NCI-H82 (cell line): Measurements from ENCODE around the gene IGF1R.

ENCODE experiments used
- DNase-seq: peaks from one replicate; lab custom pipeline; 2025; lab: John Stamatoyannopoulos, UW

The IGF1R gene

DNA sequence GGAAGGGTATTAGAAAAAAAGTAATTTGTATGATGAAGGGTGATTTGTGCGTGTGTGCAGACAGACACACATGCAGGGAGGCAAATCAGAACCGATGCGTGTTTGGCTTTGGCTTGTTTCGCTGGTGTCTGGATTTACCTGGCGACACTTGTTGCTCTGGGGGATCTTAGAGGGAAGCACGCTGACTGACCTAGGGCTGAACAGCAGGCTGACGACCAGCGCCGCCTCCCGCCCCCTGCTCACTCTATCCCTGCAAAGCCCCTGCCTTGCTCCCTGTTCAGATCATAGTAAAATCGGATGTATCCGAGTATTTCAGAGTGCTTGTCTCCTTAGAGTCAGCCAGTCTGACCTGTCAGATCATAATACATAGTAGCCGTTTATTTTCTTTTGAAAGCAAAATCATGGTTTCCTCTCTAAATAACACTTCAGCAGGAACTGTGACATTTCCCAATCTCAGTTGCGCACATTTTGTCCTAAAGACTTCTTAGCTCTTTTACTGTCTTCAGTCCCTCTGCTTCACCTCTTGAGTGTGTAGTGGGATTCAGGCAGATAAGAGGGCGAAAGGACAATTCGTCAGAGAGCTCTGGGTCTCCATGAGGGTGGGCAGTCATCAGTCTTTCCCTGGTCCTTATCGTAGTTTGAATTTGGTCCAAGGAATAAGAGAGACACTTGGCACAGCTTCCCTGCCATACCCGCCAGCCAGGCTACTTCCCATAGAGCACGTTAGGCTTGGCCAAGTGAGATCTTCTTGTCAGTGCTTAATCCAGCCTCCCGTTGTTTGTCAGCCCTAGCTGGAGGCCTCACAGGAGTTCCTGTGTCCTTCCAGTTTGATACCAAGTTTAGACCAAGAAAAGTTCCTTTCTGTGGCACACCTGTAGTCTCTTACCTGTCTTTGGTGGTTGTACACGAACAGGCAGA, 261.9 kb downstream of the IGF1R start:
- no peak for DNase-seq

DNA sequence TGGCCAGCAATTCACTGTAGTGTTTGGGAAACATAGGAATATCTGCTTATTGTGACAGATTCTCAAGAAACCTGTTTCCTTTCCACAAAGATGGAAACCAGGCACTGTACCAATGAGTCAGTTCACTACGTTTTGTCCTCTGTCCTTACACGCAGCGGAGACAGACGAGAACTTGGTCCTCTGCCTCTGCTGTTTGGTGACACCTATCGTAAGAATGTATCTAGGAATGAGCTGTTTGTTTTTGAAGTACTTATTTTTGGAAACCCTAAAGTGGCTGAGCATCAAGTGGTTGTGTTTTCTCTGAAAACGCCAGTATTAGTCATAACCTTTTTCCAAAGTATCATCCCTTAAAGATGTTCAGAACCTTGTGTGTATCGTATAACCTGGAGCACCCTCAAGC, 266.3 kb downstream of the IGF1R start:
- no peak for DNase-seq

DNA sequence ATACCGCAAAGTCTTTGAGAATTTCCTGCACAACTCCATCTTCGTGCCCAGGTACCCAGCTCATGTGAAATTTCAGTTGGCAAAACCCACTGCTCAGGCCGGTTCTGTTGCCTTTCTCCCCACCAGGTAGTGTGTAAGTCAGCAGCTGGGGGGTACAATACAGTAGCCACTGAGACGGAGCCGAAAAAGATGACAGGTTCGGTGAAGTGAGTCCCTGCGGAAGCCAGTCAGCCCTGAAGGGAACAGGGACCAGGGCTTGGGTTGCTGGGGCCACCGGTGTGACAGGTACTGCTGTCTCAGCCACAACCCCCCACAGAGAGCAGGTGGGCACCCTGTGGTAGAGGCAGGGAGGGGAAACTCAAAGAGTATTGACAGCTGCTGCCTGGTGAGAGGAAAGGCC, 268.5 kb downstream of the IGF1R start:
- DNase-seq, result no peak

DNA sequence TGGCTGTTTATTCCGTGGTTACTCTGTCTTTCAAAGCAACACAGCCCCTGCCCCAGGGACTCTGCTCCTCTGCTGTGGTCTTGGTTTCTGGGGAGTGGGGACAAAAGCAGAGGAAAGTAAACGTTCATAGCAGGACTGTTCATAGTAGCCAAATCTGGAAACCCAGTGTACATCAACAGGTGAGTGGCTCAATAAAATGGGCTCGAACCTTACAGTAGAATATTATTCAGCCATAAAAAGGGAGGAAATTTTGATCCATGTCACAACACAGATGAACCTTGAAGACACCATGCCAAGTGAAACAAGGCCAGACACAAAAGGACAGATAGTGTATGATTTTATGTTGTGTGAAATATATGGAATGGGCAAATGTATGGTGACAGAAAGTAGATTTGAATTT, 269.1 kb downstream of the IGF1R start:
- no peak for DNase-seq

DNA sequence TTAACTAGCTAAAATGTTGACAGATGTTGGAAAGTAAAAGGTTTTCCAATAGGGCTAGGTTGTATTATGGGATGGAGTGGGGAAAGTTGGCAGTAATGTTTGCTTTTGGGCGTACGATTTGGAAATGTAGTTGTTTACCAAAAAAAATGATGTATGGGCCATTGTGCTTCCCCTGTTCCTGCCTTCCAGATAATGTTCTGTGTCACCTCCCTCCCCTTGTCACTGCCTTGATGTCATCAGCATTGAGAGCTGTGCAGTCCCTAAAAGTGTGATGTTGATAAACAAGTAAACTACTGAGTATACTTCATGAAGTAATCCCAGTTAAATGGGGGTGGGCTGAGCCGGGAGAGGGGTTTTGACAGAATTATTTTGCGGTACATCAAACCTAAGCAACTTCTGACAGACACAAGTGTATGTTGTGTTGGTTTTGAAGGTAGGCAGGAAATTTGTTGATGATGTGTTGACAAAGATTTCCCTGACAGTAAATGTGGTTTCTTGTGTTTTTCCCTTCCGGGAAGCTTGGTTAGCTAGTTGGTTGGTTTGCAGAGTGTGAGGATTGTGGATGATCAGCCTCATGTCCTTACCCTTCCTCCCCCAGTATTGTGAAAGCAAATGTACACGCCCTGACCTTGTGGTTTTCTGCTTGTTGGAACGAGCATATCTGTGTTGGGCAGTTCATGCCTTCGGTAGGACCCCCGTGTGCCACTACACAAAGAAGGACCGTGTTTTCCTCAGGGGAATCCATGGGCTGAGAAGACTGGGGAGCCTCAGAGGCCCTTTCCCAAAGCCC, 271.9 kb downstream of the IGF1R start:
- DNase-seq, result no peak

DNA sequence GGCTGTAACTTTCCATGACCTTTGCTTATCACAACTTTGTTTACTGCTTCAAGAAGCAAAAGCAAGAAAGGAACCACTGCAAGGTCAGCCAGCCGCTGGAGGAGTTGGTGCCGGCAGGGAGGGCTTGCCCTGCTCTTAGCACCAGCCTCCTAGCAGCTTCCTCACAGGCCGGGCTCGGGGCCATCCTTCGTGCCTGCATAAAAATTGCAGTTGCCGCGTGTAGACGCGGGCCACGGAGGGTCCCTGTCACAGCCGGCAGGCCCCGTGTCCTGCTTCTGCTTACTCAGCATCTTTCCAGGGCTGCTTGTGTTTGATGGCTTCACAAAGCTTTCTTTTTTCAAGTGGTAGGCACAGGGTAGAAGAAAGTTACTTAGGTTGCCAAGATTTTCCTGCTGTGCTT, 274.8 kb downstream of the IGF1R start:
- DNase-seq, result no peak

DNA sequence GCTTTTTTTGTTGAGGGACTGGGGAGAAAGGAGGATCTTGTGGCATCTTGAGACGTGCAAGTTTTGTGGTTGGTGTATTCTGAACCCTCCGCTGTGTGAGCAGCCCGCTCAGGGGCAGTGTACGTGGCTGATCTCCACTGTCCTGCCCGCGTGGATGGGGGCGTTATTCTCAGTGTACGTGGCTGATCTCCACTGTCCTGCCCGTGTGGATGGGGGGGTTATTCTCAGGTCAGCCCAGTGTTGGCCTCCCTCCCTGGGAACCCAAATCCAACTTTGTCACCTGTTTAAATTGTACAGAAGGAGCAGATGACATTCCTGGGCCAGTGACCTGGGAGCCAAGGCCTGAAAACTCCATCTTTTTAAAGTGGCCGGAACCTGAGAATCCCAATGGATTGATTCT, 275.2 kb downstream of the IGF1R start:
- no peak for DNase-seq

DNA sequence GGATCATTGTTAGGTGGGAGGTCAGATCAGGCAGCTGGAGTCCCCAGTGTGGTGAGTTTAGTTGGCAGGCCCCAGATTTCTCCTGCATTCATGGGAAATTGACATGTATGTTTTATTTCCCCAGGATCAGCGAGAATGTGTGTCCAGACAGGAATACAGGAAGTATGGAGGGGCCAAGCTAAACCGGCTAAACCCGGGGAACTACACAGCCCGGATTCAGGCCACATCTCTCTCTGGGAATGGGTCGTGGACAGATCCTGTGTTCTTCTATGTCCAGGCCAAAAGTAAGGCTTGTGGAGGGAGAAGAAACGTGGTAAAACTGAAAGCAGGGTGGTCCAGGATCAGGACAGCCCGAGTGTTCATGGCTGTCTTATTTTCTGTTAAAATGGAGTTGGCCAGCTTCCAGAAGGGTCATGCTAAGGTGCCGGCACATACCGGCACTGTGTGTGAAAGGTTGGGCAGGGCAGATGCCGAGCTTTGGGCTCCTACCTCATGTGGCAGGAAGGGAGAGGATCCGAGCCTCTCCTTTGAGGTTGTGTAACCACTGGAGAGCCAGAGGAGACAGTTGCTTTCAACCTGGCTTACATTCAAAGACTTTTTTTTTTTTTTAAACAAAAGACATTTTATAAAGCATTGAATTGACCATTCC, 276.2 kb downstream of the IGF1R start:
- DNase-seq, result no peak

DNA sequence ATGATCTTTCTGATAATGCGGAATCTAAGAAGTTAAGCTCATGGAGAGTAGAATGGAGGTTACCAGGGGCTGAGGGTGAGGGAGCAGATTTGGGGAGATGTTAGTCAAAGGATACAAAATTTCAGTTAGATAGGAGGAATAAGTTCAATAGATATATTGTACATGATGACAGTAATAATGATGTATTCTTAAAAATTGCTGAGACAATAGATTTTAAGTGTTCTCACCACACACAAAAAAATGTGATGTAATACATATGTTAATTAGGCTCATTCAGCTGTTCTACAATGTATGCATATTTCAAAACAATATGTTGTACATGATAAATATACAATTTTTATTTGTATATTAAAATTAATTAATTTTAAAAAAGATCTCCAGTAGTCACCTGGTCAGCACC, 277.9 kb downstream of the IGF1R start:
- DNase-seq, result no peak

DNA sequence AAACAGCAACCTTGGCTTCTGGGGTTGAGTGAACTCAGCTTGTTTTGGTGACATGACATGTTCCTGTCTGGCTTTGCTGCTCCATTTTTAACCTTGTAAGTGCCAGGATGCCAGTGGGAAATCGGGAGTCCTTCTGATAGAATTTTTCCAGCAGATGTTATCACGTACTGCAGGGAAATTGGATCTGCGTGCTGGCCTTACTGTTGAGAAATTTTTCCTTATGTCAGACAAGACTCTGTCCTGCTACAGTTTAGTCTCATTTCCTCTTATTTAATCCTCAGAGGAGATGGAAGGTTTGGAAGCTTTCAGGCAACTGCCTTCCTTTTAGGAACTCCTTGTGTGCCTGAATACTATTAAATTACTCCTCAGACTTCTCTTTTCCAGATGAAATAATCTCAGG, 278.7 kb downstream of the IGF1R start:
- no peak for DNase-seq

DNA sequence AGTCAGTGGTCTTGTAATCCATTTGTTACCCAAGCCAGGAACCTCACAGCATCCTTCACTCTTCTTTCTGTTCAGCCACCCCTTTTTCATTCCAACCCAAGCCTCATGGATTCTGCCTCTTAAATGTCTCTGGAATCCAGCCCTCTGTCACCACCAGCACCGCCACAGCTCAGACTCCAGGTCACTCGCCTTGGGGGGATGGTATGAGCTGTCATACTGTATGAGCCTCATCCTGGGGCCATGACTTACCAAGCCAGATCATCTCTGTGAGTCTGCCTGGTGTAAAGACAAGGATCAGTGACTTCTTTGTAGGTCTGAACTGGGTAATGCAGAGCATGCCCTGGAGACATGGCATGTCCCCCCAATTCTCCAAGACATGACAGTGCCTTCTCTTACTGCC, 279.7 kb downstream of the IGF1R start:
- DNase-seq, result no peak

DNA sequence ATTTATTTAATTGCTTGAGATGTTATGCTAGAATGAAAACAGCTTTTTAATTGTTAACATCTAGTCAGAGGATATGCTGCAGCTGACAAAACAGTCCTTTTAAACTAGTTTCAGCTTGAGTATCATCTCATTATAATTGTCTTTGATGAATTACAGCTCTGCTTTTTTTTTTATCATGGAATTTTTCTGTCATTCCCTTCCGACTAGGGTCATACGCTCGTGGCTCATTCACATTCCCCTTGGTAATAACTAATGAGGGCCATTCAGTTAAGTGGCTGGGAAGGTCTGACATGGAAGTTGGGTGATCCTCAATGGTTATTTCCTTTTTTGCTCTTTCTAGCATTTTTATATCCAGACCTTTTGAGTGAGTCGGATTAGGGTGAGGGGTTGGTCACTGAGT, 282.2 kb downstream of the IGF1R start:
- DNase-seq, result no peak

DNA sequence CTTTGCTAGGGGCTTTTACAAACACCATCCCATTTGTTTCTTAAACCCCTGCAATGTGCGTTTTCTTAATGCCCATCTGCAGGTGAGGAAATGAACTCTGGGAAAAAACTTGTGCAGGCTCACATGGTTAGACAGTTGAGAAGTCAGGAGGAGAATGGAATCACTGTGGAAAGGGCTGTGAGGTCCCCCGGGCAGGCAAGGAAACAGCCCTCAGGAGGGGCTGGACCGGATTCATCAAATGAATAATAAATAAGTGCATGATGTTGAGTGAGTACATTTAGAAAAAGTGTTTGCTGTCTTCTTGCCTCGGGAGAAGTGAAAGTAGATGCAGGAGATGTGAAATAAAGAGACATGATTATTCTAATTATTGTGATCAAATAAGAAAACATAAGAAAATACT, 282.7 kb downstream of the IGF1R start:
- no peak for DNase-seq

DNA sequence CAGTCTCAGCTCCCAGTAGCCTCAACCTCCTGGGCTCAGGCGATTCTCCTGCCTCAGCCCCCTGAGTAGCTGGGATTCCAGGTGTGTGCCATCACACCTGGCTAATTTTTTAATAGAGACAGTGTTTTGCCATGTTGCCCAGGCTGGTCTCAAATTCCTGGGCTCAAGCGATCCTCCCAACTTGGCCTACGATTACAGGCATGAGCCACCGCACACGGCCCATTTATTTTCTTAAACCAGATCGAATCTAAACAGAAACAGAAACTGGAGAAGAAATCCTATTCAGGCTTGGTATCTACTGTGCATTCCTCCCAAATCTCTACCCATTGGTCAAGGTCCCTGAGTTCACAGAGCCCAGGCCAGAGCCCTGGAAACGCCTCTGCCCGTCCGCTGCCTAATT, 285.1 kb downstream of the IGF1R start:
- no peak for DNase-seq

DNA sequence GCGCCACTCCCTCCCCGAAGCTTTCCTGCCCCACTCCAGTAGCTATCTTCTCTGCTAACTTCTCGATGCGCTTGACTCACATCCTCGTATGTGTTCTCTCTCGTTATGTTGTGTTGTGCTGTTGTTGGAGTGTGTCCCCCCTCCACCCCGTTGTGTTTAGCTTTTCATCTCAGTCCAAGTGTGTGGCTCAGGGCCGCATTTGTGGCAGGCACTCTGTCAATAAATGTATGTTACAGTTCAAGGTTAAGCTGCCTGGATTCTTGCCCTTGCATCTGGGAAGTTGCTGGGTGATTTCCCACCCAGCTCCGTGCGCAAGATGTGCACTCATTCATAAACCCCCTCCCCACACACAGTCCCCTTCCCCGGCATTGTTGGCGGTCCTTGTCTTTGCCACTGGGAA, 287.4 kb downstream of the IGF1R start:
- no peak for DNase-seq

DNA sequence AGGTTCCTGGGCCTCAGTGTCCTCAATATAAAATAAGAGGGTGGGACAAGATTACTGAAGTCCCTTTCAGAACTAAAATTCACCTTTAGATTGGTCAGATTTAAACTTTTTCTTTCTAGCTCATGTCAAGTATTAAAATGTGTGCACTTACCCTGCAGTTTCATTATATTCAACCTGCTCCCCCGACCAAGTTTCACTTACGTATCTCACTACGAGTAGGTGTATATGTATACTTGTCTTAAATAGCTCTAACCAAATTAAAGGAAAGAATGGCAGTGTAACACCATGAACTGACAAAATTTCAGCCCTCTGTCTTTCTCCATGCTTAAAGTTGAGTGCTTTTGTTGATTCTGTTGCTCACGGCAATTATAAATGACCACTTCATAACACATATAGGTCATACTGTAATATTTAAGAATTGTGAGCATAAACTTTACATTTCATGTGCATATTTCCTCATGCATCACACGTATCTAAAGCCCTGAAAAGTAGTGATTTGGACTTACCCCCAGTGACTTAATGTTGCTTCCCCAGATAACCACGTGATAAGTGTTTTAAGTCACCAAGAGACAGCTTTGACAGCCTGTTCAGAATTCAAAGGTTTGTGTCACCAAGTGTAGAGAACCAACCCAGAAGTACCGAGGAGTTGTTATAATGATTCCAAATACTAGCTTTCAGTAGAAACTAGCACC, 289.2 kb downstream of the IGF1R start:
- no peak for DNase-seq

DNA sequence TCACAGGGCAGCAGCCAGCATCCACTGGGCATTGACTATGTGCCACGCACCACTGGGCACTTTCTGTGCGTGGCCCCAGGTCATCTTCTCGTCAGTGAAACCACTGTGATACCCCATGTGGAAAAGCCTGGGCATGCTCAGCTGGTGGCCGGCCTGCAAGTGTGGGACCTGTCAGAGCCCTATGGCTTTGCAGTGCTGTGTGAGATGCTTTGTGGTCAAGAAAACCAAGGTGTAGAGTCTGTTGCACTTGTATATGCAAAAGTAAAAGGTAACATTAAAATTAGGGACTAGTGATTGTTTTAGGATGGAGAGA, 289.7 kb downstream of the IGF1R start:
- DNase-seq, result no peak

DNA sequence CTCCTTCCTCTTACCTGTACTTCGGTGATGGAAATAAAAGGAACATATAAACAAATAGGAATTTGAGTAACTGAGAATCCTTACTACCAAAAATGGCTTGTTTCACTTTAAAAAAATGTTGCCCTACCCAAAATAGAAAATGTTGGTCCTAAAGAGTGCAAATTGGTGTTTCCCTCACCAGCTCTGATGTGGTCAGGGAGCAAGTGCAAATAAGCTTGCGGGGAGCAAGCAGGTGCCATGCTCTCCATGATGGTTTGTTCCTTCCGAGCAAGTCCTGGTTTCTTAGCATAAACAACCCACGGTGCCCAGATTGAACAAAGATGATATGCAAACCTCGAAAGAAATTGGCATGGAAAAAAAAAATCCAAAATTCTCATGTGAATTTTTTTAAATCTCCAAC, 290.5 kb downstream of the IGF1R start:
- DNase-seq, result no peak

DNA sequence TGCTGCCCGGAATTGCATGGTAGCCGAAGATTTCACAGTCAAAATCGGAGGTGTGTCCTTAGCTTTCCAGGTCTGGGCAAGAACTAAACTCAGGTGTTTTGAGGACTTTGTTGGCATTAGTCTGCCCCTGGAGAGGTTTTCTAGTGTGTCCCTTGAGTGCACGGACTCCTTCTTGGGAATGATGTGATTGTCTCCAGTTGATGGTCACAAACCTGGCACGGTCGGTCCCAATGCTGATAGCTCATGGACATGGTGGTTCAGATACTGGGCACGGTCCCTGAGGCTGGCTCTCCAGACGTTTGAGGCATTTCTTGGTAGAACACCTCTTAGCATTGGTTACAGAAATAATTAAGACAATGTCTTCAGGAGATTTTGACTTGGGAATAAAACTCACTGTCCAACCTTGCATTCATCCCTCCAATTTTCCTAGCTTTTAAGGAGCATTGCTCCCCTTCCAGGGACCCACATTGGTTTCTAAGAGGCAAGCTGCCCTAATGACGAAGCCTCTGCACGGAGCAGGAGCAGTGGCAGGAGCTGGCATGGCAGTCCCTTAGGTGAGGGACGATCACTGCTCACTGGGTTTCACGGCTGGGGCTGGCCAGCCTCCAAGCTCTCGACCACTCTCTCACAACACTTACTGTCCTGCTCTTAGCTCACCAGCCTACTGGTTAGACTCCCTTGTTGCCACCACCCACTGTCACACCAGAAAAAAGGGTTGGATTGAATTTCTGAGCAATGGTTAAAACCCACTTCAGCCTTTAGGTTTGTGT, 291.2 kb downstream of the IGF1R start:
- DNase-seq, result no peak

DNA sequence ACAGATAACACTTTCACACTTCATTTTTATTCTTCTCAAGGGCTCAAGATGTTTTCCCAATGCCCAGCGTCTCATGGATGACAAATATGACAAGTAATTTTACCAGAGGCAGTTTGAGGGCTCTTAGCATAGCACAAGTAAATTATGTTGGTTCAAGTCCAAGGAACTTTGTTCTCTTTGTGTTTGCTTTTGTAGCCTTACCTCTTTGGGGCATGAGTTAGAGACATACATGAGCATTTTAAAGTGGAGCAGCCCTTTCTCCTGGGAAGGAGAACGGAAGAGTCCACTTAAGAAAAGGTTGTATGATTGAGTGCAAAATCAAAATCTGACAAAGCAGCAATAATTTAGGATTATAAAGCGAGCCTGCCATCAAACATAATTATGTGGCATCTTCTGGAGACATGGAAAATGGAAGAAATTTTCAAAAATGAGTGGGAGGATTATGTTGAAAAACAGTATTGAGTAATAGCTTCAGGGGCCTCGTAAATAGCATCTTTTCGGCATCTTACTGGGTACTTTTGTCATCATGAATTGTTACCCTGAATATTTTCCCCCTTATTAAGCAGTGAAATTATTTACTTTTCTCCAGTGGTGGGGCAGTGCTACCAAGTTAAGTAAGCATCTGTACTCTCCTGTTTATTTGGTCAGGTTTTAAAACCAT, 293.4 kb downstream of the IGF1R start:
- no peak for DNase-seq

DNA sequence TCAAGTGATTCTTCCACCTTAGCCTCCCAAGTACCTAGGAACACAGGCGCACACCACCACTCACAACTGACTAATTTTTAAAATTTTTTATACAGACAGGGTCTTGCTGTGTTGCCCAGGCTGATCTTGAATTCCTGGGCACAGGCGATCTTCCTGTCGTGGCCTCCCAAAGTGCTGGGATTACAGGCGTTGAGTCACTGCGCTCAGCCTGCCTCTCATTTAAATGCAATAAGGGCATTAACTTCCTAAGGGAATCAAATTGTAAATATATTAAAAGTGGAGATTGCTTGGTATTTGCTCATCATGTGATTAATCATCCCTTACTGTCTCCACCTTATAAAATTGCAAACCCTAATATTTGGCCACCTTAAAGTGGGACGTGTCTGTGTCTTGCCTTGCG, 294.1 kb downstream of the IGF1R start:
- DNase-seq, result no peak
